ENCODE results near the gene AMFR. TPM values are rescaled to one million over a fixed set of nuclear protein-coding genes. Genes with fewer than 3 reads are reported as not detected.
"Not testable (repeated sequence)": the region's sequence is repeated elsewhere in the genome, so short reads cannot be mapped to it uniquely, and the experiment has no call there.

The AMFR gene
- total and polyA plus RNA-seq, 10 donors, result 48.1 to 249 (median 99.3) TPM

GRCh38 chr16:56399047-56399446 is 26.3 kb downstream of the AMFR start:
- Histone ChIP-seq H3K27ac (no peak overlapping the region), H3K4me1 (no peaks in the 10 kb centered on the region), H3K27me3 (replicated peaks in 1 of 7) (no peaks in the 10 kb centered on the region), H3K9me3 (no peaks in the 10 kb centered on the region), H3K36me3 (peaks cover 10 to 80% (median 45%) of the 10 kb centered on the region in 6 donors), H3K4me3 (no peak overlapping the region)
- 79 to 93% (median 84%) methylated on average over 2 of the region's 2 CpGs for WGBS, 5 donors
- intact Hi-C loops (cut with DNase I; ENCODE audit: low total_unique reads), result no loop called here
- TF ChIP-seq CTCF (IDR thresholded peaks at IDR 0.05 in 8 of 11, conservative IDR thresholded peaks at IDR 0.05 in 3 of 11), result no peak
- no peak for TF ChIP-seq POLR2AphosphoS5 (IDR thresholded peaks at IDR 0.05)
- no peak for TF ChIP-seq POLR2A (IDR thresholded peaks at IDR 0.05)
- no peak for DNase-seq

- H3K27ac ChIP-seq; H3K4me3 ChIP-seq; H3K9me3 ChIP-seq; H3K27me3 ChIP-seq (replicated peaks in 1 of 7); intact Hi-C loops (cut with DNase I; ENCODE audit: low total_unique reads); DNase-seq; H3K4me1 ChIP-seq: not testable (repeated sequence)
- 80 to 96% (median 94%) methylated on average over 3 of the region's 3 CpGs for WGBS, 5 donors
- H3K36me3 ChIP-seq, result peaks cover 3 to 77% (median 37%) of the 10 kb centered on the region in 6 donors
These were observed 28.6 kb downstream of the AMFR start for GRCh38 chr16:56396724-56397123.

GRCh38 chr16:56389554-56389953 is 35.8 kb downstream of the AMFR start:
- H3K4me3 ChIP-seq, result no peak overlapping the region
- H3K27ac ChIP-seq, result no peak overlapping the region
- H3K4me1 ChIP-seq, result no peaks in the 10 kb centered on the region
- no peak for DNase-seq
- no peak for TF ChIP-seq POLR2AphosphoS5 (IDR thresholded peaks at IDR 0.05)
- no peak for TF ChIP-seq CTCF (IDR thresholded peaks at IDR 0.05 in 8 of 11, conservative IDR thresholded peaks at IDR 0.05 in 3 of 11)
- TF ChIP-seq POLR2A (IDR thresholded peaks at IDR 0.05), result no peak
- peaks cover 7 to 98% (median 73%) of the 10 kb centered on the region in 6 donors for H3K36me3 ChIP-seq
- no peaks in the 10 kb centered on the region for H3K27me3 ChIP-seq (replicated peaks in 1 of 7)
- intact Hi-C loops (cut with DNase I; ENCODE audit: low total_unique reads), result no loop called here
- WGBS, 5 donors, result 95 to 100% (median 98%) methylated on average over 3 of the region's 3 CpGs
- H3K9me3 ChIP-seq, result no peaks in the 10 kb centered on the region

- no peaks in the 10 kb centered on the region for H3K27me3 ChIP-seq (replicated peaks in 1 of 7)
- no peaks in the 10 kb centered on the region for H3K9me3 ChIP-seq
- no peaks in the 10 kb centered on the region for H3K4me1 ChIP-seq
- no peak overlapping the region for H3K4me3 ChIP-seq
- intact Hi-C loops (cut with DNase I; ENCODE audit: low total_unique reads), result no loop called here
- no peak for DNase-seq
- no peak overlapping the region for H3K27ac ChIP-seq
- H3K36me3 ChIP-seq, result peaks cover 7 to 100% (median 84%) of the 10 kb centered on the region in 6 donors
- TF ChIP-seq POLR2A (IDR thresholded peaks at IDR 0.05), result no peak
- TF ChIP-seq POLR2AphosphoS5 (IDR thresholded peaks at IDR 0.05), result no peak
- TF ChIP-seq CTCF (IDR thresholded peaks at IDR 0.05 in 8 of 11, conservative IDR thresholded peaks at IDR 0.05 in 3 of 11), result no peak
These were observed 37.1 kb downstream of the AMFR start for GRCh38 chr16:56388209-56388608.

GRCh38 chr16:56387396-56387795 is 37.9 kb downstream of the AMFR start:
- no peak for TF ChIP-seq POLR2AphosphoS5 (IDR thresholded peaks at IDR 0.05)
- TF ChIP-seq POLR2A (IDR thresholded peaks at IDR 0.05), result no peak
- no peak for TF ChIP-seq CTCF (IDR thresholded peaks at IDR 0.05 in 8 of 11, conservative IDR thresholded peaks at IDR 0.05 in 3 of 11)
- Histone ChIP-seq H3K4me1 (no peaks in the 10 kb centered on the region), H3K9me3 (peaks cover 0 to 7% (median 0%) of the 10 kb centered on the region in 8 donors), H3K36me3 (peaks cover 7 to 100% (median 86%) of the 10 kb centered on the region in 6 donors), H3K4me3 (no peak overlapping the region), H3K27ac (no peak overlapping the region), H3K27me3 (replicated peaks in 1 of 7) (no peaks in the 10 kb centered on the region)
- intact Hi-C loops (cut with DNase I; ENCODE audit: low total_unique reads), result no loop called here
- no peak for DNase-seq
- WGBS, 5 donors, result 77 to 97% (median 95%) methylated on average over 3 of the region's 3 CpGs

Data from spleen (tissue), 11 donors.